Nucleus accumbens (tissue), 56 donors: ENCODE results near the gene PCK1.
"Not testable (repeated sequence)": the region's sequence is repeated elsewhere in the genome, so short reads cannot be mapped to it uniquely, and the experiment has no call there.

Source experiments
- DNase-seq, 56 donors: peaks; one replicate each; lab custom pipeline; 2025; lab: John Stamatoyannopoulos, UW

Gene PCK1

DNA sequence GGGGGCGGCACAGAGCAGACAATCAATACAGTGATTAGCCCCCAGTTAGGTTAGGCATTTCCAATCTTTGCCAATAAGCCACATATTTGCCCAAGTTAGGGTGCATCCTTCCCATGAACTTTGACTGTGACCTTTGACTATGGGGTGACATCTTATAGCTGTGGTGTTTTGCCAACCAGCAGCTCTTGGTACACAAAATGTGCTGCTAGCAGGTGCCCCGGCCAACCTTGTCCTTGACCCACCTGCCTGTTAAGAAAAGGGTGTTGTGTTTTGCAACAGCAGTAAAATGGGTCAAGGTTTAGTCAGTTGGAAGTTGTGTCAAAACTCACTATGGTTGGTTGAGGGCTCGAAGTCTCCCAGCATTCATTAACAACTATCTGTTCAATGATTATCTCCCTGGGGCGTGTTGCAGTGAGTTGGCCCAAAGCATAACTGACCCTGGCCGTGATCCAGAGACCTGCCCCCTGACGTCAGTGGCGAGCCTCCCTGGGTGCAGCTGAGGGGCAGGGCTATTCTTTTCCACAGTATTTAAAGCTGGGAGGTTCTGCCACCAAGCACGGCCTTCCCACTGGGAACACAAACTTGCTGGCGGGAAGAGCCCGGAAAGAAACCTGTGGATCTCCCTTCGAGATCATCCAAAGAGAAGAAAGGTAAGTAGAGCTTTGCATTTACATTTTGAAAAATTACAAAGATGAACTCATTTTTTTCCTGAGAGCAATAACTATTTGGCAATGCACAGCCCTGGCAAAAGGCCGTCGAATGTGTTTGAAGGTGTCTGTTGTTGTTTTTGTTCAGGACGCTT lies at the start of gene PCK1:
TSS of gene PCK1 (plus strand) at position 557 of the 802 bp plus-strand sequence. CDS start 302 bp downstream, outside the sequence.
- DNase-seq = no peak

DNA sequence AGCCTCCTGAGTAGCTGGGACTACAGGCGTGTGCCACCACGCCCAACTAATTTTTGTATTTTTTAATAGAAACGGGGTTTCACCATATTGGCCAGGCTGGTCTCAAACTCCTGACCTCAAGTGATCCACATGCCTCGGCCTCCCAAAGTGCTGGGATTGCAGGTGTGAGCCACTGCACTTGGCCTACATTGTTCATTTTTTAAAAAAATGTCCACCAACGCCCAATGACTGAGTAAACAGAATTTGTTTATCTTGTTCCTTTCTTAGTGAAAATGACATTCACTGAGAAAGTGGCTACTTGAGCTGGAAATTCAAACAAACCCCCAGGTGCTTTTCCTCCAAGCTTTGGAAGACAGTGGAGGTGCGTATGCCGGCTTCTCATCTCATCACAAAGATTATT lies 49.2 kb upstream of the PCK1 start:
- not testable (repeated sequence) for DNase-seq

DNA sequence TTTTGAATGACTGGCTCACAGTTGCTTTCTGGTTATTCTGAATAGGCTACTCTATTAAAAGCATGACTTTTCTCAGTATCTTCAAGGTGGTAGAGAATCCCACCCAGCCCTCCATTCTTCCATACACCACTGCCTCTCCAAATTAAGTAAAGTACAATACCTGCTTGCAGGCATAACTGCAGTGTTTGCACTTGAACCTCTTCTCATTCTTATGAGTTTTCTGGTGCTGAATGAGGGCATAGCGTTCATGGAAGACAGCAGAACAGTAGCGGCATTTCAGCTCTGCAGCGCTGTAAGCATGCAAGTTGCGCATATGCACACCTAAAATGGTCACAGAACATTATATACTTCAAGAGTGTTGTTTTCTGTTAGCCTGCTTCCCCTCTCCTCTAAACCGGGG lies 48.5 kb upstream of the PCK1 start:
- no peak for DNase-seq

DNA sequence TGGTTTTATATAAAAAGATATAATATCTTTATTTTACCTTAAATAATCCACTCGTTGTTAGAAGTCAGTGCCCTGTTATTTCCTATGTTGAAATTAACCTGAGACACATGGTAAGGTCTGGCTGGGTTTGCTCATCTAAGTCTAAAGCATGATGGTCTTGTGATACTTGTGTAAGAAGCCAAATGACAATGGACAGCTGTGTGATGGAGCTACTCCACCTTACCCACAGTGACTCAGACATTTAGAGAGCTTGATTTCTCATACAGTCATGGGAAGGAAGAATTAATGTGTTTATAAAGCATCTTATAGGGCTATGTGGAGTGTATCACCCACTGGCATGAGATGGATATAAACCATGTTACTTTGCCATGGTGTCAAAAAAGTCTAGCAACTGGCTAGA lies 47.7 kb upstream of the PCK1 start:
- DNase-seq = no peak

DNA sequence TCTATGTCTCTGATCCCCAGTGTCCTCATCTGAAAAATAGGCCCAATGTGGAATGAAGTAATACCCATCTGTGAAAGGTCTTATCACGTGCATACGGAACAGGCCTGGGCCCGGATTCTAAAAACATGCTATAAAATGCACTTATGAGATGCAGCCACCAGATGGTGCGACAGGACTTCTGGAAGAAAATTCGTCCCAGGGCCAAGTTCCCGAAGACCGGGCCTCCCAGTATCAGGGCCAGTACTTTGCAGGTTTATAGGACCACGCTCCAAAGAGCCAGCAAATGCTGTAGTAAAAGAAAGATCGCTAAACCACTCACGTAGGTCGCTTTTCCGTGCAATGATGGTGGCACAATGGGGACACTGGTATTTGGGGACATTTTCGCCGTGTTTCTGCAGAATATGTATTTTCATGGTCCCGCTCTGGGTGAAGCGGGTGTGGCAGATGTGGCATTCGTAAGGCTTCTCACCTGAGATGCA lies 46.6 kb upstream of the PCK1 start:
- peak in 48 of 56 donors; percentile 12 to 85 (median 51) for DNase-seq

DNA sequence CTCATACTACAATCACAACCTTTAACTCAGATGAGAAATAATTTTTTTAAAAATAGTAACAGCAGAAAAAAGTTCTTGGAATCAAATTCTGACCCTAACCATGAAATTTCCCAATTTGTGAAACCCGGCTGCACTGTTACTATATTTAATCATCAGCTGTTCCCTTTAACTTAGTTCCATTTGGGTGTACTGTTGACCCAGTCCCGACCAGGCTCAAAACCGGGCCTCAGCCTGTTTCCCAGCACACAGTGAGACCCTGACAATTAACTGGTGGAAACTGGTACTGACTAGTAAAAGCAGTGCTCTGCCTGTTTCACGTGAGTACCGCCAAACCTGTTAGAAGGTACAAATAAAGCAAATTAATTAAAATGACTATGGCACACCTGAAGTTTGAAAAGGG lies 43.0 kb upstream of the PCK1 start:
- no peak for DNase-seq

DNA sequence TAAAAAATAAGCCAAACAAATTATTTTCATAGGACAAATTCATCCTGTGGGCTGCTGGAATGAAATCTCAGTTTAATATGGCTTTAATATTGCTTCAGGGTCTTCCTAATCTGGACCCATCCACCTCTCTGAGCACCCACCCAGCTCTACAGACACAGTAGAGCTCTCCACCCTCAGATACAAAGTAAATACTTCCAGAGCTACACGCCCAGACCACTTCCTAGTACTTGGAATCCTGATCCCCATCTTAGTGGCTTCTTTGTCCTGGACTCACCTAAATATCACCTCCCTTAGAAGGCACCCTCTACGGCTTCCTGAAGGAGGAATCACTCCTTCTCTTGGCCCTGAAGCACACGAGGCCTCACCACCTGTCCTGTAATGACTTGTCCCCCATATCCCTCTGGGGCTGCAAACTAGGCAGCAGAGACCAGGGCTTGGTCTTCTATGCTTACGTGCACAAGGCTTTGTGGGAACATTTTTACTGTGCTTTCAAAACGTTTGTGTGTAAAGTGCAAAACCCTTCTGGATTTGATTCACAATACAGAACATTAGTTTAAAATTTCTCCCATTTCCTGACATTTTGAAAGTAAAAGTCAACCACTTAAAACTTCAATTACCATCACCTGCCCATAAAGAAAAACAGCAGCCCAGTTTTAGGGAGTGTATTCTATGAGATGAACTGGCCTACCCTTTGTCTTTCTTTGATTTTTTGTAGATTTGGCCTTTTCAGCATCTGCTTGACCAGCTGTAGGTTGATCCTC lies 38.4 kb upstream of the PCK1 start:
- no peak for DNase-seq

DNA sequence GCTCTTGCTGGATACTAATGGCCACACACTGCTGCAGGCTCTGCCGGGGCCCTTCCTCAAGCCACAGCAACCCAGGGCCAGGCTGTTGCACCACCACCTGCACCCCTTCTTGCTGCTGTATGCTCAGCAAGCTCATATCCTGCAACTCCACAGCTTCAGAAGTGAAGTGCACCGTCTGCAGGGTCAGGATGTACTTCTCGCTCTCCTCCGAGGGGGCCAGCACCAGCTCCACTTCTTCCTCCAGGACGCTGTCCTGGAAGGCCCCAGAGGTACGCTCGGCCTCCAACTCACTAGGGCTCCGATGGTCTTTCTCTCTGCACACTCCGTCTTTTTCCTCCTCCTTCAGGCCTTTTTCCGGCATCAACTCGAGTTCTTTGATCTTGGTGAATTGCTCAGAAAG lies 37.1 kb upstream of the PCK1 start:
- no peak for DNase-seq

DNA sequence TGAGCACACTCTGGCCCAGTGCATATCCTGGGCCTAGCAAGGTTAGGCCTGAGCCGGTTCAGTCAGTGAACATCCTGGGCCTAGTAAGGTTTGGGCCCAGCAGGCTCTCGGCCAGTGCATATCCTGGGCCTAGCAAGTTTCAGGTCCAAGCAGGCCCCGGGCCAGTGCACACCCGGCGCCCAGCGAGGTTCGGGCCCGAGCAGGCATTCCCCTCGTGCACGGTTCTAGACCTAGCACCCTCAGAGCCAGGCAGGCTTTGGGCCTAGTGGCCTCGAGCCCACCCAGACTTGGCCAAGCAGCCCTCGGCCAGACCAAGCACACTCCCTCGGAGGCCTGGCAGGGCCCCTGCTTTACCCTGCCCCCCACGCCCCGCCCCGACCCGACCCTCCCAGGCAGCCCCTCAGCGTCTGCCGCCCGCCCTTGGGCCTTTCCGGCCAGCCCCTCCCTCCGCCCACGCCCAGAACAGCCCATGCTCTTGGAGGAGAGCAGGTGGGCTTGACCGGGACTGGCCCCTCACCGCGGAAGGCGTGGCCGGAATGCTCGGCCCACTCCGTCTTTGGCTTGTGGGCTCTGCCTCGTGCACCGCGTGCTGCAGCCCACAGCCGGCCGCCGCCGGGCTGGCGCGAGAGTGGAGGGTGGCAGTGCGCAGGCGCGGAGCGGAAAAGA lies 36.3 kb upstream of the PCK1 start, which contains the start of gene CTCFL:
TSS of gene CTCFL (minus strand) at position 630 of the 666 bp plus-strand sequence. CDS start 935 bp downstream, outside the sequence.
- no peak for DNase-seq

DNA sequence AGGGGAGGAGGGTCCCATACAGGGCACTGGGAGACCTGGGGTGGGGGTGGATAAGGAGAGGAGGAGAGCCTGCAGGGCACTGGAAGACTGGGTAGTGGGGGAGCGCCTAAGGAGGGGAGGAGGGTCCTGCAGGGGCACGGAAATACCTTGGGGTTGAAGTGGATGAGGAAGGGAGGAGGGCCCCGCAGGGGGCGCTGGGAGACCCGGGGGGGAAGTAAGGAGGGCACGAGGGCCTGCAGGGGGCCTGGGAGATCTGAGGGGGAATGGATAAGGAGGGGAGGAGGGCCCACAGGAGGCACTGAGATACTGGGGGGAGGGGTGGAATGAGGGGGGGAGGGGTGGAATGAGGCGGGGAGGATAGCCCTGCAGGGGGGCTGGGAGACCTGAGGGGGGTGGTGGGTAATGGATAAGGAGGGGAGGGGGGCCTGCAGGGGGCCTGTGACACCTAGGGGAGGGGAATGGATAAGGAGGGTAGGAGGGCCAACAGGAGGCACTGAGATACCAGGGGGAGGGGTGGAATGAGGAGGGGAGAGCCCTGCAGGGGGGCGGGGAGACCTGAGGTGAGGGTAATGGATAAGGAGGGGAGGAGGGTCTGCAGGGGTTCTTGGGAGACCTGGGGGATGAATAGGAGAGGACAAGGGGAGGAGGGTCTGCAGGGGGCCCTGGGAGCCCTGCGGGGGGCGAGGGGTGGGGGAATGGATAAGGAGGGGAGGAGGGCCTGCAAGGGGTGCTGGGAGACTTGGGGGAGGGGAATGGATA lies 35.4 kb upstream of the PCK1 start:
- DNase-seq = no peak

DNA sequence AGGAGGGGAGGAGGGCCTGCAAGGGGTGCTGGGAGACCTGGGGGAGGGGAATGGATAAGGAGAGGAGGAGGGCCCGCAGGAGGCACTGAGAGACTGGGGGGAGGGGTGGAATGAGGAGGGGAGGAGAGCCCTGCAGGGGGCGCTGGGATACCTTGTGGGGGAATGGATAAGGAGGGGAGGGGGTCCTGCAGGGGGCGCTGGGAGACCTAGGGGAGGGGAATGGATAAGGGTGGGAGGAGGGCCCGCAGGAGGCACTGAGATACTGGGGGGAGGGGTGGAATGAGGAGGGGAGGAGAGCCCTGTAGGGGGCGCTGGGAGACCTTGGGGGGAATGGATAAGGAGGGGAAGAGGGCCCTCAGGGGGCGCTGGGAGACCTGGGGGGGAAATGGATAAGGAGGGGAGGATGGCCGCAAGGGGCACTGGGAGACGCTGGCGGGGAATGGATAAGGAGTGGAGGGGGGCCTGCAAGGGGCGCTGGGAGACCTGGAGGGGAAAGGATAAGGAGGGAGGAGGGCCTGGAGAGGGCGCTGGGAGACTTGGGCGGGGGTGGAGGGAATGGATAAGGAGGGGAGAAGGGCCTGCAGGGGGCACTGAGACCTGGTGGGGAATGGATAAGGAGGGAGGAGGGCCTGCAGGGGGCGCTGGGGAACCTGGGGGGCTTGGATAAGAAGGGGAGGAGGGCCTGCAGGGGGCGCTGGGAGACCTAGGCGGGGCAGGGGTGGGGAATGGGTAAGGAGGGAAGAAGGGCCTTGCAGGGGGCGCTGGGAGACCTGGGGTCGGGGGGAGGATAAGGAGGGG lies 34.6 kb upstream of the PCK1 start:
- DNase-seq = no peak

DNA sequence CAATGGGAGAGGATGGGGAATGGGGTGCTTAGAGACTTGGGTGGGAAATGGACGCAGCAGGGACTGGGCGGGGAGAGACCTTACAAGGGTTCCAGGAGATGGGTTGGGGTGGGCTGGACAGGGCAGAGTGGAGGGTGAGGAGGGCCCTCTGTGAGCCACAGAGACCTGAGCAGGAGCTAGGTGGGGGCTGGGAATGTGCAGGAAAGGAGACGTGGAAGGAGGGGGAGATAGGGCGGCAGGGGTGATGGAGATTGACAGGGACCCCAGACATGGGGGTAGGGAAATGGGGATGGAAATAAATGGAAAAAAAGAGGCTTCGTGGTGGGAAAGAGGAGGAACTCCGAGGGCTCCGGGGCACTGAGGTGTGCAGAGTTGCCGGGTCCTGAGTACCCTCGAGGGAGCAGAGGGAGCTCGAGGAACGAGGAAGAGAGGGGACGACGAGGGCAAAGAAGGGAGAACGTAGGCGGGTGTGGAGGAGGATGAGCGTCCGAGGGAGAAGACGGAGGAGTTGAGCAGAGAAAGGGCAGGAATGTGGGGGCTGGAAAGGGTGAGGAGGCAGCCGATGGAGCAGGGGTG lies 33.9 kb upstream of the PCK1 start:
- no peak for DNase-seq

DNA sequence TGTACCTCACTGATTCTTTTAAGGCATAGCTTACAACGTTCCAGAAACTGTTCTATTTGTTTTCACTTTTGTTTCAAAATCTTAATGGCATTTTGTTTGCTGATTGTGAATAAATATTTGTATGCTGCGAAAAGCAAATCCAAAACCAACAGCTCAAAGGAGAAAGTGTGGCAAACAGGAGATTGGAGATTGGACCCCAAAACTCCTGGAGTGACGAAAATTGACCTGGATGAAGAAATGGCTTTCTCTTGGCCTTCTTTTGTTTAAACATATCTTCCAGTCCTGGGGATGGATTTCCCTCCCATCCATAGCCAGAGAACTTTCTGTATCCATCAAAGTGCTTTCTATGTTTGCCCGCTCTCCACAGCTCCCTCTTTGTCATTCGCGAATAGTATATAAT lies 33.2 kb upstream of the PCK1 start:
- no peak for DNase-seq

DNA sequence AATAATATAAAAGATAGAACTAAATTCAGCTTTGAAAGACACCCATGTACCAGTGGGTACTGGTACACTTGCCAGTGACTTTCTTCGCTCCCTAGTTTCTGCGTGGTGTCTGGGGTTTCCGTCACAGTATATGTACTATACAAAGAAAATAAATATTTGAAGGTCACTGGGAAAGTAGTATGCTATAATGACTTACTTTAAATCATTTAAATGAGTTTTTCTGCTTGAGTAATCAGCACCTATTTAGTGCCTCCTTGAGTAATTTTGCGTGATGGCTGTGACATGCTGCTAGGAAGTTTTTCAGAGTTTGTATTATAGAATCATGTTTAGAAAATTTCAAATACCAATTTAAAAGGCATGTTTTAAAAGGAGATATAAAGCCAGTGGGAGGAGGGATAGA lies 32.8 kb upstream of the PCK1 start:
- DNase-seq = no peak

DNA sequence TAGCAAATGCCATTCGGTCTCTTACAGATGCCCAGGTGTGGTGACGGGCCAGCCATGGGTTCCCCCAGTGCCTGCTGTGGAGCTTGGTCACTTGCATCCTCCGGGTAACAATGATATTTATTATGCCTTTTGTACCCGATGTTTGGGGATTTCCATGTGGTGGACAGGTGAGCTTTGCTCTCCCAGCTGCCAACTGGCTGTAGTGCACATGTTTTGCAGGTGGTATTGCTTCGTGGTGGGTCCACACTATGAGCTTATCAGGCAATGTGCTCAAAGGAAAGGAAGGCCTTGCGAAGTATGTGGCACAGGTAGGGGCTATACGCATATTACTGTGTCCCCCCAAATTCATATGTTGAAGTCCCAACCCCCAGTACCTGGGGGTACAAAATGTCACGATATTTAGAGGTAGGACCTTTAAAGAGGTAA lies 31.7 kb upstream of the PCK1 start:
- DNase-seq = no peak

DNA sequence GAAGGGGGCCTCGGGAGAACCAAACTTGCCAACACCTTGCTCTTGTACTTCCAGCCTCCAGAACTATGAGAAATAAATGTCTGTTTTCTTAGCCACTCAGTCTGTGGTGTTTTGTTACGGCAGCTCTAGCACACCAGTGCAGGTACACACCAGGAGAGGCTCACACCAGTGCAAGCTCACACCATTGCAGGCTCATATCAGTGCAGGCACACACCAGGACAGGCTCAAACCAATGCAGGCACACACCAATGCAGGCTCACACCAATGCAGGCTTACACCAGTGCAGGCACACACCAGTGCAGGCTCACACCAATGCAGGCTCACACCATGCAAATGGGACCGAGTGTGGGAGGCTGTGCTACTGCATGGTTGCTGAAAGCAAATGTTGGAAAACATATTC lies 31.1 kb upstream of the PCK1 start:
- no peak for DNase-seq

DNA sequence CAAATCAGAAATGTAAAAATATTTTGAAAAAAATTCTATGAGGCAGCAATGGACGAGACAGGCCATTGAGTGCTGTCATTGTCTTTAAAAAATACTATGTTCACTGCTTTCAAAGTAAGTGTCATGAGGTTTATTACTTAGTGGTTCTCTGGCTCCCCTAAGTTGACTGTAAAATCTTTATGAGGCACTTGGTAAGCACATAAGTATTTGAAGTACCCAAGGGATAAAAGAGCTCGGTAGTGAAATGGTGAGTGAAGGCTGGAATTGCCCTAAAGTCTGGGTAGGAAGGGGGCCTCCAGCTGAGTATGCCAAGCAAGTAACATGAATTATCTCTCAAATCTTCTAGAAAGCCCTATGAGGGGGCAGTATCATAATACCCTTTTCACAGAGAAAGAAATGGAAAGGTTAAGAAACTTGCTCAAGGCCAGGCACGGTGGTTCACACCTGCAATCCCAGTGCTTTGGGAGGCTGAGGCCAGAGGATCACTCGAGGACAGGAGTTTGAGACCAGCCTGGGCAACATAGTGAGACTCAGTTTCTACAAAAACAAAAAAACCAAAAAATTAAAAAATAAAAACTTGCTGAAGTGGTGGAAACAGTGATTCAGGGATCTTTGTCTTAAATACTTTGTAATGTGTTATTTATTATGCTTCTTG lies 30.5 kb upstream of the PCK1 start:
- no peak for DNase-seq

DNA sequence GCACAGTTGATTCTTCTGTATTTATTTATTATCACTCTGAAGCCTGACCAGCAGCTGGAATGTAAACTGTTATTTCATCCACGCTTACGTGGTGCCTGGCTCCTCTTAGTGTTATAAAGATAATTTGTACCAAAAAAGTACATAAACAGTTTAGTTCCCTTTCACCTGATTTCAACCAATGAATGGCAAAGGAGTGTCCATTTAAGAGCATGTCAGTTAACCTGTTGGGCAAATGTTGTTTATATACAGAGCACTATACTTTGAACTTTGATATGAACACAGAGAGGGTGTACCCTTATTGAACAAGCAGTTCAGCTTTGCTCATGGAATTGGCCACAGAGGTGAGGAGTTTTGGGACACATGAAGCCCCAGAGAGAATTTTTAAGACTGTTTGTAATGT lies 28.8 kb upstream of the PCK1 start:
- no peak for DNase-seq

DNA sequence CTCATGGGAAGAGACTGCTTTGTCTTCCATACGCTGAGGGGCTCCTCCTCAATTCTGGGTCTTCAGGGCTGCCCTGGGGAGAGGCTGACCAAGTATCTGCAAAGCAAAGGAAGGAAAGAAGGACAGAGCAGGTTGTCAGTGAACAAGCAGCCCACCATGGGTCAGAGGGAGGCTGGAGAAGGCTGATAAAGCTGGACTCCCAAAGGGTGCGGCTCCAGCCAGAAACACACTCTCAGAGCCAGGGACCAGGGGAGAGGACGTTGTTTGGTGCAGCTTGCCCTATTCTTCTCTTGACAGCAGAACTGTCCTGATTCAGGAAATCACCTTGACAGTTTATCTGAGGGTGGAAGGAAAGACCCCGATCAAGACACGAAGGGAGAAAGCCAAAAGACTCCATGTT lies 25.6 kb upstream of the PCK1 start:
- DNase-seq = no peak
